Epidermal melanocyte (primary cell): ENCODE measurements around the gene HMHB1.

Source experiments
- DNase-seq: peaks from one replicate; pipeline ENCODE4 v3.0.0; 2011; ENCODE audit warnings: low spot score; ENCODE audit not compliant: insufficient read length

HMHB1 gene

GRCh38 chr5:143812085-143812705, at the start of gene HMHB1:
TSS of gene HMHB1 (plus strand) at chr5:143812161.
- no peak for DNase-seq

DNA sequence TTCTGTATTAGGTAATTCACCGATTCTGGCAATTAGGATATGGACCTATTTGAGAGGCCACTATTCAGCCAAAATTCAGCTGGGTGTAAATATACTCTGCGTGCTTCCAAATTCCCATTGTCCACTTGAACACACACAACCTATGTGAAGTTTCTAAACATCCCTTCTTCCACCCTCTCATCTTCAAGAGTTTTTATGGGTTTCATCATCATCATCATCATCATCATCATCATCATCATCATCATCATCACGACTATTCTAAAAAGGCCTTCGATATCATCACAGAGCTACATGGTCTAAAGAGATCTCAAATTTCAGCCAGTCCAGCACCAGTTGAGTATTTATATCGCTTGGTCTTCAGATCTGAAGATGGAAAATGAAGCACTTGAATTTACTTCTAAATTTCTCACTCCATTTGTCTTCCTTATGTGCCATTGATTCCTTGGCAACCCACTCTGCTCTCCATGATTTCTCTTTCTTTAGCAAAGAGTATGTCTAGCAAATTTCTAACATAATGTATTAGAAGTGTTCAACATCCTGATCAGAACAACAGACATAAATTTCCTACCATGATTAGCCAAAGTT, 49.2 kb upstream of the HMHB1 start:
- DNase-seq = no peak

DNA sequence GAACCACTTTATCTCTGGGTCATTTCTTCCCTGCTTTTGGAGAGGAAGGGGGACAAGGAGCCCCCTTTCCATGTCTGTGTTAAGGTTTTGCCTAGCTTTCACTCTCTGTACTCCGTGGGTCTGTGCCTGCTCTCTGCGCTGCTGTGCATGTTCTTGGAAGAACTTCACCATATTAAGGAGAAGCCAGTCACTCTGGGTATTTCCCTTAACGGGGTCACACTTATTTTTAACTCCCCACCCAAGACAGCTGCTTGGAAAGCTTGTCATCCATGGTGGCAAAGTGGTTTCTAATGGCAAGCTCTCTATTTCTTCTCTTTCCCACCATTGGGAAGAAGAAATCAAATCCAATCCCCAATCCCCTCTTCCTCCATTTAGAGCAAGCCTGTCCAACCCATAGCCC, 44.8 kb upstream of the HMHB1 start:
- no peak for DNase-seq

- DNase-seq = no peak
Observed at GRCh38 chr5:143769026-143769786, 42.8 kb upstream of the HMHB1 start.

GRCh38 chr5:143770450-143770849, 41.5 kb upstream of the HMHB1 start:
- DNase-seq = no peak

DNA sequence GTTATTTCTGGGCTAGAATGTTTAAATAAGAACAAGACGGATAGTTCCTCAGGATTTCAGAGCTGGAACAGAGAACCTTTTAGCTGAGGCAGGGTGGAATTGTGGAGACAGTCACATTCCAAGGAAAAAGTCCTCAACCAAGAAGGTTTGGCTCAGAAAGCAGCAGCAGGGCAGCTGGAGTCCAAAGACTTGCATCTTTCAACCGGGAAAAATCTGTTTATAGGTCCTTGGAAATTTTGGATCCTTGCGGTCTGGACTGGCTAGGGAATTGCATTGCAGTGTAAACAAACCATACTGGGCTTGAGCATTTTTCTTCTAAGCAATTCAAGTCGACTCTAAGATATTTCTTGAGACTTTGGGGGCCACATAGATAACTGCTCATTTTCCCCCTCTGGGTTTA, 40.8 kb upstream of the HMHB1 start:
- DNase-seq = no peak

GRCh38 chr5:143771602-143772001, 40.4 kb upstream of the HMHB1 start:
- no peak for DNase-seq

- no peak for DNase-seq
Observed at GRCh38 chr5:143772621-143773020, 39.3 kb upstream of the HMHB1 start.

- DNase-seq = no peak
Observed at GRCh38 chr5:143775258-143775657, 36.7 kb upstream of the HMHB1 start.

- no peak for DNase-seq
Observed at GRCh38 chr5:143776951-143777350, 35.0 kb upstream of the HMHB1 start.

GRCh38 chr5:143779506-143779905, 32.5 kb upstream of the HMHB1 start:
- no peak for DNase-seq

DNA sequence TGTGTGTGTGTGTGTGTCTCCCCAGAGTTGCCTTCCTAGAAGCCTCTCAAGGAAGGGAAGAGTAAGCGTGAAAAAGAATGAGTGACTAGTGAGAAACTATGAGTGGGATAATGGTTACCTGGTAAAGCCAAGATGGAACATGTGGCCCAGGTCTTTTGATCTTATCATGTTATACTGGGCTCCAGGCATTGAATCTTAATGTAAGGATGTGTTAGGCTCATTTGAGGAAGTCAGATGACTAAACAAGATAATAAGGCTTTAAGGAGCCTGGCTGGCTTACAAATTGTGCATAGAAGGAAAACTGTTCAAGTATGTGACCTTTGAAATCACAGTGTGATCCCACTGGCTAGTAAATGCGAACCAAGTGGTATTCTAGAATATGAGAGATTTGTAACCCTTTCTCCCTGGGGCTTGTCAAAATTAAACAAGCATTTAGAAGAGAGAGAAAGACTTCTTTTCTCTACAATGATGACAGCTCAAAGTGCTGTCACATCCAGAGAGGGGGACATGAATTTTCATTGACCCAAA, 29.9 kb upstream of the HMHB1 start:
- DNase-seq = no peak

DNA sequence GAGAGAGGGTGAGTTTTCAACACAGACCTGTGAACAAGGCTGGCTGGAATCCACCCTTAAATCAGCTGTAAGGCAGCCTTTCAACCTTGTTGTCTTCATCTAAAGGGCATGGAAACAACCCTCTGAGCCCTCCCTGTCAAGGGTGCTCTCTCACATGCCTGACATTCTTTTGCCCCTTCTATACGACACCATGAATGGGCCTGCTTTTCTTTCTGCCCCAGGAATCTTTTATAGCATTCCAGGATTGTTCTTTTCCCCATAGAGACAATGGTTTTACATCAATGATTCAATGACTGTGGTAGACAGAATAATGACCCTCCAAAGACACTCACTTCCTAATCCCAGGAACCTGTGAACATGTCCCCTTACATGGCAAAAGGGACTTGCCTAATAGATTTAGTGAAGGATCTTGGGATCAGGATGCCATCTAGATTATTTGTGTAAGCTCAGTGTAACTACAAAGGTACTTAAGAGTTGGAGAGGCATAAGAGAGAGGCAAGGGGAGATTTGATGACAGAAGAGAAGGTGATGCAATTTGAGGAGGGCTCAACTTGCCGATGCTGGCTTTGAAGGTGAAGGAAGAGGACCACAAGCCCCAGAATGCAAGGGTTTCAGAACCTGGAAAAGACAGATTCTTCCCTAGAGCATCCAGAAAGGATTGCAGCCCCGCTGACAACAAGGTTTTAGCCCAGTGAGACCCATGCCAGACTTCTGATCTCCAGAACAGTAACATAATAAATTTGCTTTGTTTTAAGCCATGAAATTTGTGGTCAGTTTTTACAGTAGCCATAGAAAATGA, 29.2 kb upstream of the HMHB1 start:
- DNase-seq = no peak

DNA sequence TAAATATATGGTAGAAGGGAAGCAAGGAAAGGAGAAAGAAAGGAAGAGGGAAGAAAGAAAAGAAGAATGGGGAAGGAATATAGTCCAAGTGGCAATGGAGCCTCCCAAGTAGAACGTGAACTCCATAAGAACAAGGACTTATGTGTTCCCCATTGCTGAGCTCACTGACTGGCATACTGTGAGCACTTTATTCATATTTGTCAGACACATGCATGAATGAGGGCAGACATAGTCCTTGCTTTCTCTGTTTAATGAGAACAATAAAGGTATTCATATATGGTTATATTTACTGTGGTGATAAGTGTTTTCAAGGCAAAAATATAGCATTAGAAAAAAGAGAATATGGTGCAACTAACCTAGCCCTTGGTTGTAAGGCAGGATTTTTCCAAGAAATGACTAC, 23.6 kb upstream of the HMHB1 start:
- no peak for DNase-seq

DNA sequence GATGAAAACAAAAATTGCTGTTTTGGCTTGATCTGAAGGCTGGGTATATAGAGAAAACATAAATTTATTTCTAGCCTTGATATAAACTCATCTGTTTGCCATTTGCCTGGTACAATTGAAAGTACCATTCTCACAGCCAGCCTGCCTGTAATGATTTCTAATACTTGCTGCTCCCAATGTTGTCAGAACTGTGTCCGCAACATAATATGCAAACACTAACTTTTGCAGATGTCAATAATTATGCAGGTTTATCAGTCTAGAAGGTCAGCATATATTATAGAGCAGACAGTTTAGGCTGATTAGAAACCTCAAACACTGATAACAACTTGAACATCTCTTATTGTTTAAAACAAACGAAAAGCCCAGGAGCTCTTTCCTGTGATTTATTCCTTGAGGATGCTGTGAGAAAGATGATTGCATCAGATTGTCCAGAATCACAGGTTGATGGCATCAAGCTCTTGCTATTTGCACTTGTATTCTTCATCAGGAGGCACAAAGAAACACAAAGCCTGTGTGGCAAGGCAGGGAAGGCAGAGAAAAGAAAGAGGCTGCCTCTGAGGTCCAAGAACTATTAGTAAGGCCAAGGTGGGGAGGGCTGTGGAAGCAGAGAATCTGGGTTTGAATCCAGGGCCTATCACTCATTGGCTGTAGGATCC, 21.4 kb upstream of the HMHB1 start:
- no peak for DNase-seq

GRCh38 chr5:143791848-143792731, 19.9 kb upstream of the HMHB1 start:
- DNase-seq = no peak

DNA sequence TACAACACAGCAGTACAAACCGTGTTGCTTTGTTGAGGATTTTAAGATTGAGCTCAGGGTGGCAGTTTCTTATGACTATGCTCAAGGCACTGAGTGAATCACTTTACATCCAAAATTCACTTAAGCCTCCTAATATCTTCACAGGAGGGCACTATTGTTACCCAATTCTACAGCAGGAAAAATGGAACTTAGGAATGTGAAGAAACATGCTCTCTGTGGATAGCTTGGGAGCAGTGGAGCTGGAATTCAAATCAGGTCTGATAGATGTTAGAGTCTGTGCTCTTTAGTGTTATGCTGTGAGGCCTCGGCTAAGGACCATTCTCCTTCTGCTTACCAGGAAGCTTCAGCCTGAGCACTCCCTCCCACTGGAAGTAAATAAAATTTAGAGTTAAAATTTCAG, 18.7 kb upstream of the HMHB1 start:
- DNase-seq = no peak

- DNase-seq = no peak
Observed at GRCh38 chr5:143796125-143796524, 15.8 kb upstream of the HMHB1 start.

DNA sequence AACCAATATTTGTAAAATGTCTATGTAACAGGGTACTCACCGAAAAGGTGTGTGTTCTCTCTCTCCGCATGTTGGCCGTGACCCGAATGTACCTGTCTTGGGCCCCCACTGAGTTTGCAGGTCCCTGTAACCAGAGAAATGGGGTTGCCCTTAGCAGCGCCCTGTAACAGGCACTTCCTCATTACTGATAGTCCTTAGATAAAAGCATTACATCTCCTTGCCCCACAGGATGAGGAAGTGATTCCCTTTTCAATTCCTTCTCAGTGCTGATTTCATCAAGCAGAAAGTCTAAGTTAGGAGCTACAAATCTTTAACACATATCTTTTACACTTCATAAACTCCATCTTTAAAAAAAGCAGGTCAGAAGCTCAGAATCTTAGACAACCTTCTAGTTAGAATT, 15.2 kb upstream of the HMHB1 start:
- DNase-seq = no peak

DNA sequence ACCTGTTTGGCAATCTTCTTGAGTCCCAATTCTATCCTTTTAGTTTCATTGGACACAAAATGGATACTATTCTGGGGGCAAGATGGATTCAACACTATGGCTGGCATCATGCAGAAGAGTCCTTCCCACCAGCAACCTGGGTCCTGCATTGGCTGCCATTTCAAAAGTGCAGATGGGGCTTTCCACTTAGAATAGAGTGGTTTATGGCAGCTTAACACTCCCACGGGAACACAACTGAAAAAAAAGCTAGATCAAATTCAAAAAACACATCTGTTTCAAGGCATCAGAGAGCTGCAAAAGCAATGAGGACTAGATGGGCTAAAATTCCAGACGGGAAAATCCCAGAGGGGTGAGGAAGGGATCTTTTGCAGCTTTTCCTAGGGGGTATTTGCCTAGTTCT, 11.2 kb upstream of the HMHB1 start:
- no peak for DNase-seq
